WTC11 (cell line): ENCODE data around the gene SPO11. TPM values are rescaled to one million over a fixed set of nuclear protein-coding genes. Genes with fewer than 3 reads are reported as not detected.

ENCODE experiments used
- ATAC-seq: fragments of 200-7000 bp; cut with Tn5 transposase; 2 replicates; pipeline ENCODE4 v1.10.0; 2021; ENCODE audit warnings: mild to moderate bottlenecking, moderate library complexity
- CTCF ChIA-PET: fragments of 300-600 bp; sonication (Branson Sonifier 250); formaldehyde crosslinking; loops from one replicate; lab custom pipeline; 2021; ENCODE audit warnings: antibody characterized with exemption; lab: Charles Lee
- POLR2A ChIA-PET: fragments of 350-600 bp; sonication (Branson Sonifier 250); formaldehyde crosslinking; loops from one replicate; lab custom pipeline; 2021; ENCODE audit warnings: antibody characterized with exemption; lab: Charles Lee
- DNase-seq: peaks from one replicate; pipeline ENCODE4 v3.0.0; 2021; ENCODE audit warnings: low spot score
- H3K27ac Mint-ChIP-seq: 2 replicates; pipeline ENCODE4 v1.8.0; 2021; ENCODE audit warnings: mixed read lengths
- H3K27me3 Mint-ChIP-seq: 2 replicates; pipeline ENCODE4 v1.8.0; 2021; ENCODE audit warnings: low read depth, mild to moderate bottlenecking, moderate library complexity, mixed read lengths
- H3K36me3 Mint-ChIP-seq: 2 replicates; pipeline ENCODE4 v1.8.0; 2021; ENCODE audit warnings: mixed read lengths
- H3K4me1 Mint-ChIP-seq: 2 replicates; pipeline ENCODE4 v1.8.0; 2022; ENCODE audit warnings: mixed read lengths
- H3K4me3 Mint-ChIP-seq: 2 replicates; pipeline ENCODE4 v1.8.0; 2021; ENCODE audit warnings: mild to moderate bottlenecking, moderate library complexity, mixed read lengths
- H3K9me3 Mint-ChIP-seq: 2 replicates; pipeline ENCODE4 v1.8.0; 2021; ENCODE audit warnings: mixed read lengths
- CREB1 ChIP-seq: sonication (generic); formaldehyde crosslinking; IDR thresholded peaks from 2 replicates; pipeline ENCODE4 v1.8.0; 2023; ENCODE audit warnings: mild to moderate bottlenecking, missing genetic modification reagents
- CREM ChIP-seq: sonication (generic); formaldehyde crosslinking; IDR thresholded peaks from 2 replicates; pipeline ENCODE4 v1.8.1; 2022; ENCODE audit warnings: mild to moderate bottlenecking, missing genetic modification reagents, moderate library complexity
- ESRRA ChIP-seq: sonication (generic); formaldehyde crosslinking; IDR thresholded peaks from 2 replicates; pipeline ENCODE4 v1.8.1; 2022; ENCODE audit warnings: mild to moderate bottlenecking, missing genetic modification reagents, borderline replicate concordance
- ETV6 ChIP-seq: sonication (generic); formaldehyde crosslinking; IDR thresholded peaks from 2 replicates; pipeline ENCODE4 v1.8.1; 2022; ENCODE audit warnings: mild to moderate bottlenecking, missing genetic modification reagents
- FOXK1 ChIP-seq: sonication (generic); formaldehyde crosslinking; IDR thresholded peaks from 2 replicates; pipeline ENCODE4 v1.8.0; 2022; ENCODE audit warnings: mild to moderate bottlenecking, moderate library complexity, missing genetic modification reagents
- GABPB1 ChIP-seq: sonication (generic); formaldehyde crosslinking; IDR thresholded peaks from 2 replicates; pipeline ENCODE4 v1.8.1; 2023; ENCODE audit warnings: mild to moderate bottlenecking, missing genetic modification reagents
- JUN ChIP-seq: sonication (generic); formaldehyde crosslinking; IDR thresholded peaks from 2 replicates; pipeline ENCODE4 v1.8.0; 2023; ENCODE audit warnings: mild to moderate bottlenecking, missing genetic modification reagents
- SP1 ChIP-seq: sonication (generic); formaldehyde crosslinking; conservative IDR thresholded peaks from 2 replicates; pipeline ENCODE4 v1.8.1; 2022; ENCODE audit warnings: missing genetic modification reagents
- ZNF121 ChIP-seq: sonication (generic); formaldehyde crosslinking; IDR thresholded peaks from 2 replicates; pipeline ENCODE4 v1.8.0; 2023; ENCODE audit warnings: missing genetic modification reagents
- ZNF138 ChIP-seq: sonication (generic); formaldehyde crosslinking; conservative IDR thresholded peaks from 2 replicates; pipeline ENCODE4 v1.8.1; 2022; ENCODE audit warnings: mild to moderate bottlenecking, moderate library complexity, missing genetic modification reagents
- ZNF232 ChIP-seq: sonication (generic); formaldehyde crosslinking; IDR thresholded peaks from 2 replicates; pipeline ENCODE4 v1.8.0; 2022; ENCODE audit warnings: mild to moderate bottlenecking, missing genetic modification reagents
- ZNF396 ChIP-seq: fragments of 250-450 bp; sonication (Bioruptor Pico); IDR thresholded peaks from 2 replicates; pipeline ENCODE4 v1.8.0; 2021; ENCODE audit warnings: mild to moderate bottlenecking, moderate library complexity, borderline replicate concordance
- ZNF423 ChIP-seq: fragments of 250-450 bp; sonication (Bioruptor Pico); IDR thresholded peaks from 2 replicates; pipeline ENCODE4 v2.1.2; 2022; ENCODE audit warnings: mild to moderate bottlenecking, moderate library complexity
- ZNF671 ChIP-seq: fragments of 250-450 bp; sonication (Bioruptor Pico); IDR thresholded peaks from 2 replicates; pipeline ENCODE4 v1.8.0; 2021; ENCODE audit warnings: mild to moderate bottlenecking
- total RNA-seq: library from RNA; stranded (reverse); gene quantifications from 3 replicates; pipeline ENCODE4 v1.2.3, GENCODE V29; 2021
- TF ChIP-seq, protein P1 (sequence below): fragments of 250-450 bp; sonication (Bioruptor Pico); IDR thresholded peaks from 2 replicates; pipeline ENCODE4 v1.8.0; 2021; ENCODE audit warnings: mild to moderate bottlenecking
- TF ChIP-seq, protein P2 (sequence below): sonication (generic); formaldehyde crosslinking; IDR thresholded peaks from 2 replicates; pipeline ENCODE4 v1.8.0; 2023; ENCODE audit warnings: mild to moderate bottlenecking, missing genetic modification reagents
- TF ChIP-seq, protein P3 (sequence below): sonication (generic); formaldehyde crosslinking; IDR thresholded peaks from 2 replicates; pipeline ENCODE4 v1.8.1; 2022; ENCODE audit warnings: mild to moderate bottlenecking, missing genetic modification reagents, moderate library complexity, borderline replicate concordance
- TF ChIP-seq, protein P4 (sequence below): sonication (generic); formaldehyde crosslinking; IDR thresholded peaks from 2 replicates; pipeline ENCODE4 v1.8.0; 2022; ENCODE audit warnings: mild to moderate bottlenecking, missing genetic modification reagents
- TF ChIP-seq, protein P5 (sequence below): sonication (generic); formaldehyde crosslinking; IDR thresholded peaks from 2 replicates; pipeline ENCODE4 v1.8.0; 2023; ENCODE audit warnings: missing genetic modification reagents
- TF ChIP-seq, protein P6 (sequence below): sonication (generic); formaldehyde crosslinking; IDR thresholded peaks from 2 replicates; pipeline ENCODE4 v1.8.1; 2023; ENCODE audit warnings: mild to moderate bottlenecking, missing genetic modification reagents, borderline replicate concordance

SPO11 gene
- total RNA-seq, 1 experiment from 2014 or later: not detected

DNA sequence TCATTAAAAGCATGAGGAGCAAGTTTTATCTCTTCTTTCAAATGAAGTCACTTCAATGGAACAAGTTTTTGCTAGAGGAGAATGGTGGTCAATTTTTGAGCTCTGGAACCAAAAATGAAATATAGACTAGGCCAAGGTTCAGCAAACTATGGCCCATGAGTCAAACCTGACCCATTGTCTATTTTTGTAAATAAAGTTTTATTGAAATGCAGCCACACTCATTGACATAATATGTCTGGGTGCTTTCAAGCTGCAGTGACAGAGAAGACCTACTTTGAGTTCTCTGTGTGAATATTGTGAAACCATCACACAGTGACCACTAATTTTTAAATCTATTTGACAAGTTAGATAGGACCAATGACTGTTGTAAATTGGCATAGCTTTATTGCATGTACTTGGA is 34.8 kb downstream of the SPO11 start (continued):
- TF ChIP-seq, protein P1, sequence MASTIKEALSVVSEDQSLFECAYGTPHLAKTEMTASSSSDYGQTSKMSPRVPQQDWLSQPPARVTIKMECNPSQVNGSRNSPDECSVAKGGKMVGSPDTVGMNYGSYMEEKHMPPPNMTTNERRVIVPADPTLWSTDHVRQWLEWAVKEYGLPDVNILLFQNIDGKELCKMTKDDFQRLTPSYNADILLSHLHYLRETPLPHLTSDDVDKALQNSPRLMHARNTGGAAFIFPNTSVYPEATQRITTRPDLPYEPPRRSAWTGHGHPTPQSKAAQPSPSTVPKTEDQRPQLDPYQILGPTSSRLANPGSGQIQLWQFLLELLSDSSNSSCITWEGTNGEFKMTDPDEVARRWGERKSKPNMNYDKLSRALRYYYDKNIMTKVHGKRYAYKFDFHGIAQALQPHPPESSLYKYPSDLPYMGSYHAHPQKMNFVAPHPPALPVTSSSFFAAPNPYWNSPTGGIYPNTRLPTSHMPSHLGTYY (CRISPR knock-in tag): no peak
- TF ChIP-seq ZNF423 (no peak), CREB1 (CRISPR knock-in tag) (no peak)

DNA sequence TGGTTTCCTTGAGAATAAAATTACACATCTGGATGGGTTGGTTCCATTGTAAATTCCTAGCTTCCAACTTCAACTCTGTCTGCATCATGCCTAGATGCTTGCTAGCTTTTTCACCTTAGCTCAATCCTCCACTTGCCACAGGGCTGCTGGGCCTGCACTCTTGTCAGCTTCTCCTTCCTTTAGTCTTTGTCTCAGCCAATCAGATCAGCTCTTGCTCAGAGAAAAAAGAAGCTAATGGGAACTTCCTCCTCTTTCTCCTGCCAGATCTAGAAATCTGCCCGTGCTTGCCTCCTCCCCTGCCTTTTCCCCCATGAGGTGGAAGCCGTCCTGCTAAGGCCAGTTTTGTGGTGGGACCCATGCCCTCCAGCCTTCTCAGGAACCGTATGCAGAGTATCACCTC is 40.0 kb downstream of the SPO11 start:
- no peak overlapping the region for H3K4me3 Mint-ChIP-seq
- ATAC-seq (no peak), DNase-seq (no peak)
- H3K36me3 Mint-ChIP-seq: peaks cover 78% of the 10 kb centered on the region
- TF ChIP-seq GABPB1 (CRISPR knock-in tag) (no peak), ZNF138 (CRISPR knock-in tag) (no peak), SP1 (CRISPR knock-in tag) (no peak), CREM (CRISPR knock-in tag) (no peak), ZNF396 (CRISPR knock-in tag) (no peak), ESRRA (CRISPR knock-in tag) (no peak), FOXK1 (CRISPR knock-in tag) (no peak), ZNF671 (CRISPR knock-in tag) (no peak), ETV6 (CRISPR knock-in tag) (no peak), JUN (CRISPR knock-in tag) (no peak), ZNF232 (CRISPR knock-in tag) (no peak), ZNF121 (CRISPR knock-in tag) (no peak)
- TF ChIP-seq, protein P2, sequence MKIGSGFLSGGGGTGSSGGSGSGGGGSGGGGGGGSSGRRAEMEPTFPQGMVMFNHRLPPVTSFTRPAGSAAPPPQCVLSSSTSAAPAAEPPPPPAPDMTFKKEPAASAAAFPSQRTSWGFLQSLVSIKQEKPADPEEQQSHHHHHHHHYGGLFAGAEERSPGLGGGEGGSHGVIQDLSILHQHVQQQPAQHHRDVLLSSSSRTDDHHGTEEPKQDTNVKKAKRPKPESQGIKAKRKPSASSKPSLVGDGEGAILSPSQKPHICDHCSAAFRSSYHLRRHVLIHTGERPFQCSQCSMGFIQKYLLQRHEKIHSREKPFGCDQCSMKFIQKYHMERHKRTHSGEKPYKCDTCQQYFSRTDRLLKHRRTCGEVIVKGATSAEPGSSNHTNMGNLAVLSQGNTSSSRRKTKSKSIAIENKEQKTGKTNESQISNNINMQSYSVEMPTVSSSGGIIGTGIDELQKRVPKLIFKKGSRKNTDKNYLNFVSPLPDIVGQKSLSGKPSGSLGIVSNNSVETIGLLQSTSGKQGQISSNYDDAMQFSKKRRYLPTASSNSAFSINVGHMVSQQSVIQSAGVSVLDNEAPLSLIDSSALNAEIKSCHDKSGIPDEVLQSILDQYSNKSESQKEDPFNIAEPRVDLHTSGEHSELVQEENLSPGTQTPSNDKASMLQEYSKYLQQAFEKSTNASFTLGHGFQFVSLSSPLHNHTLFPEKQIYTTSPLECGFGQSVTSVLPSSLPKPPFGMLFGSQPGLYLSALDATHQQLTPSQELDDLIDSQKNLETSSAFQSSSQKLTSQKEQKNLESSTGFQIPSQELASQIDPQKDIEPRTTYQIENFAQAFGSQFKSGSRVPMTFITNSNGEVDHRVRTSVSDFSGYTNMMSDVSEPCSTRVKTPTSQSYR (CRISPR knock-in tag): no peak
- TF ChIP-seq, protein P3, sequence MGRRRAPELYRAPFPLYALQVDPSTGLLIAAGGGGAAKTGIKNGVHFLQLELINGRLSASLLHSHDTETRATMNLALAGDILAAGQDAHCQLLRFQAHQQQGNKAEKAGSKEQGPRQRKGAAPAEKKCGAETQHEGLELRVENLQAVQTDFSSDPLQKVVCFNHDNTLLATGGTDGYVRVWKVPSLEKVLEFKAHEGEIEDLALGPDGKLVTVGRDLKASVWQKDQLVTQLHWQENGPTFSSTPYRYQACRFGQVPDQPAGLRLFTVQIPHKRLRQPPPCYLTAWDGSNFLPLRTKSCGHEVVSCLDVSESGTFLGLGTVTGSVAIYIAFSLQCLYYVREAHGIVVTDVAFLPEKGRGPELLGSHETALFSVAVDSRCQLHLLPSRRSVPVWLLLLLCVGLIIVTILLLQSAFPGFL (CRISPR knock-in tag): no peak
- TF ChIP-seq, protein P4, sequence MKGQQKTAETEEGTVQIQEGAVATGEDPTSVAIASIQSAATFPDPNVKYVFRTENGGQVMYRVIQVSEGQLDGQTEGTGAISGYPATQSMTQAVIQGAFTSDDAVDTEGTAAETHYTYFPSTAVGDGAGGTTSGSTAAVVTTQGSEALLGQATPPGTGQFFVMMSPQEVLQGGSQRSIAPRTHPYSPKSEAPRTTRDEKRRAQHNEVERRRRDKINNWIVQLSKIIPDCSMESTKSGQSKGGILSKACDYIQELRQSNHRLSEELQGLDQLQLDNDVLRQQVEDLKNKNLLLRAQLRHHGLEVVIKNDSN: no peak
- TF ChIP-seq, protein P5, sequence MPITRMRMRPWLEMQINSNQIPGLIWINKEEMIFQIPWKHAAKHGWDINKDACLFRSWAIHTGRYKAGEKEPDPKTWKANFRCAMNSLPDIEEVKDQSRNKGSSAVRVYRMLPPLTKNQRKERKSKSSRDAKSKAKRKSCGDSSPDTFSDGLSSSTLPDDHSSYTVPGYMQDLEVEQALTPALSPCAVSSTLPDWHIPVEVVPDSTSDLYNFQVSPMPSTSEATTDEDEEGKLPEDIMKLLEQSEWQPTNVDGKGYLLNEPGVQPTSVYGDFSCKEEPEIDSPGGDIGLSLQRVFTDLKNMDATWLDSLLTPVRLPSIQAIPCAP (CRISPR knock-in tag): no peak
- TF ChIP-seq, protein P6, sequence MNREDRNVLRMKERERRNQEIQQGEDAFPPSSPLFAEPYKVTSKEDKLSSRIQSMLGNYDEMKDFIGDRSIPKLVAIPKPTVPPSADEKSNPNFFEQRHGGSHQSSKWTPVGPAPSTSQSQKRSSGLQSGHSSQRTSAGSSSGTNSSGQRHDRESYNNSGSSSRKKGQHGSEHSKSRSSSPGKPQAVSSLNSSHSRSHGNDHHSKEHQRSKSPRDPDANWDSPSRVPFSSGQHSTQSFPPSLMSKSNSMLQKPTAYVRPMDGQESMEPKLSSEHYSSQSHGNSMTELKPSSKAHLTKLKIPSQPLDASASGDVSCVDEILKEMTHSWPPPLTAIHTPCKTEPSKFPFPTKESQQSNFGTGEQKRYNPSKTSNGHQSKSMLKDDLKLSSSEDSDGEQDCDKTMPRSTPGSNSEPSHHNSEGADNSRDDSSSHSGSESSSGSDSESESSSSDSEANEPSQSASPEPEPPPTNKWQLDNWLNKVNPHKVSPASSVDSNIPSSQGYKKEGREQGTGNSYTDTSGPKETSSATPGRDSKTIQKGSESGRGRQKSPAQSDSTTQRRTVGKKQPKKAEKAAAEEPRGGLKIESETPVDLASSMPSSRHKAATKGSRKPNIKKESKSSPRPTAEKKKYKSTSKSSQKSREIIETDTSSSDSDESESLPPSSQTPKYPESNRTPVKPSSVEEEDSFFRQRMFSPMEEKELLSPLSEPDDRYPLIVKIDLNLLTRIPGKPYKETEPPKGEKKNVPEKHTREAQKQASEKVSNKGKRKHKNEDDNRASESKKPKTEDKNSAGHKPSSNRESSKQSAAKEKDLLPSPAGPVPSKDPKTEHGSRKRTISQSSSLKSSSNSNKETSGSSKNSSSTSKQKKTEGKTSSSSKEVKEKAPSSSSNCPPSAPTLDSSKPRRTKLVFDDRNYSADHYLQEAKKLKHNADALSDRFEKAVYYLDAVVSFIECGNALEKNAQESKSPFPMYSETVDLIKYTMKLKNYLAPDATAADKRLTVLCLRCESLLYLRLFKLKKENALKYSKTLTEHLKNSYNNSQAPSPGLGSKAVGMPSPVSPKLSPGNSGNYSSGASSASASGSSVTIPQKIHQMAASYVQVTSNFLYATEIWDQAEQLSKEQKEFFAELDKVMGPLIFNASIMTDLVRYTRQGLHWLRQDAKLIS (CRISPR knock-in tag): no peak
- peaks cover 10% of the 10 kb centered on the region for H3K4me1 Mint-ChIP-seq
- ChIA-PET POLR2A (no interaction called here), CTCF (interaction anchor here (0.6 kb wide), 1 partner anchor 70 kb away, joined by 3 read pairs; no protein-coding TSS in a partner anchor)
- H3K9me3 Mint-ChIP-seq: no peaks in the 10 kb centered on the region
- H3K27ac Mint-ChIP-seq: no peak overlapping the region
- H3K27me3 Mint-ChIP-seq: no peaks in the 10 kb centered on the region
